Panc1 (cell line): ENCODE results near the gene ZFHX2.

ENCODE experiments used
- POLR2AphosphoS5 ChIP-seq: IDR thresholded peaks from 2 replicates; pipeline ENCODE4 v1.6.1; 2012; ENCODE audit warnings: mild to moderate bottlenecking, low read depth, low read length, moderate library complexity
- REST ChIP-seq, 2 experiments: IDR thresholded peaks; 2 replicates each; pipeline ENCODE4 v1.6.1; 2011 to 2012; ENCODE audit warnings: low read depth in 2 of 2, control low read depth in 1 of 2, low read length in 1 of 2, mild to moderate bottlenecking in 1 of 2, moderate library complexity in 1 of 2; ENCODE audit not compliant: insufficient read depth in 1 of 2
- SIN3A ChIP-seq: IDR thresholded peaks from 2 replicates; pipeline ENCODE4 v1.6.1; 2012; ENCODE audit warnings: low read depth, mild to moderate bottlenecking, low read length, moderate library complexity, borderline replicate concordance; ENCODE audit not compliant: insufficient read depth
- TF ChIP-seq, protein P1 (sequence below): fragments of 450-650 bp; IDR thresholded peaks from 2 replicates; pipeline ENCODE4 v1.5.1; 2017; ENCODE audit warnings: mild to moderate bottlenecking

DNA sequence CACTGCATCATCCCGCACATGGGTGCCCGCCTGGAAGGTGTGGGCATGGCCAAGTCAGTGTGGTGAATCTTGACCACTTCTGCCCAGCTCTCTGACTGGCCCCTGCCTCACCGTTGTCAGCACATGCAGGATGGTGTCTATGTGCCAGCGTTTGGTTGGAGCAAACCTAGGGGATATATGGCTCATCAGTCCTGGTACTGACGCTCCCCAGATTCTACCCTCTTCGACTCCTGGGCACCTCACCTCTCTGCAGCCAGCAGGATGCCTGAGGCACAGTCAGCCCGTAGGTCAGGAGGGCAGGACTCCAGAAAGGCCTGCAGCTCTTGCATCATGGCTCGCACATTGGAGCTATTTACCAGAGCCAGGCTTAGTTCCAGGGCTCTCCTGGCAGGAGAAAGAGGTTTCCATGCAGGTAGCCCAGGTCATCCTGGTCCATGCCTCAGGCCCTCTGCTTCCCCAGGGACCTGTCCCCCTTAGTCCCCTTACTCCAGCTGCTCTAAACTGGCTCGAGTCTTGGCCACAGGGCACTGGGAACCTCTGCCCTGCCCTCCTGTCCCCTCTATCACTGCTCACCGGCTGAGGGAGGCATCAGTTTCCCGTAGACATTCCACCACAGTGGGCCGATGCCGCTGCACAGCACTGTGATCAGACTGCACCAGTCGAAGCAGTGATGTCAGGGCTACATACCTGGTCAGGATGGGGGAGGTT, 12.1 kb upstream of the ZFHX2 start:
- TF ChIP-seq POLR2AphosphoS5: no peak
- TF ChIP-seq, protein P1, sequence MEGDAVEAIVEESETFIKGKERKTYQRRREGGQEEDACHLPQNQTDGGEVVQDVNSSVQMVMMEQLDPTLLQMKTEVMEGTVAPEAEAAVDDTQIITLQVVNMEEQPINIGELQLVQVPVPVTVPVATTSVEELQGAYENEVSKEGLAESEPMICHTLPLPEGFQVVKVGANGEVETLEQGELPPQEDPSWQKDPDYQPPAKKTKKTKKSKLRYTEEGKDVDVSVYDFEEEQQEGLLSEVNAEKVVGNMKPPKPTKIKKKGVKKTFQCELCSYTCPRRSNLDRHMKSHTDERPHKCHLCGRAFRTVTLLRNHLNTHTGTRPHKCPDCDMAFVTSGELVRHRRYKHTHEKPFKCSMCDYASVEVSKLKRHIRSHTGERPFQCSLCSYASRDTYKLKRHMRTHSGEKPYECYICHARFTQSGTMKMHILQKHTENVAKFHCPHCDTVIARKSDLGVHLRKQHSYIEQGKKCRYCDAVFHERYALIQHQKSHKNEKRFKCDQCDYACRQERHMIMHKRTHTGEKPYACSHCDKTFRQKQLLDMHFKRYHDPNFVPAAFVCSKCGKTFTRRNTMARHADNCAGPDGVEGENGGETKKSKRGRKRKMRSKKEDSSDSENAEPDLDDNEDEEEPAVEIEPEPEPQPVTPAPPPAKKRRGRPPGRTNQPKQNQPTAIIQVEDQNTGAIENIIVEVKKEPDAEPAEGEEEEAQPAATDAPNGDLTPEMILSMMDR: no peak
- TF ChIP-seq REST (IDR thresholded peaks at IDR 0.05; ENCODE audit: insufficient read depth in 1 of 2, low read depth in 2 of 2, low read length in 1 of 2): no peak
- no peak for TF ChIP-seq SIN3A
